GM23338 (cell line): ENCODE results near the gene CNST.

Experiments
- CTCF ChIP-seq, 2 experiments: fragments of 200-600 bp in 1 of 2; sonication (generic) in 1 of 2; conservative IDR thresholded peaks; 2 replicates each; pipeline versions ENCODE4 v1.5.1 to v1.6.1; 2016 to 2017; ENCODE audit warnings: antibody characterized with exemption in 2 of 2, low read depth in 2 of 2, mild to moderate bottlenecking in 2 of 2, moderate library complexity in 1 of 2
- EZH2 ChIP-seq: fragments of 200-600 bp; sonication (generic); IDR thresholded peaks from one replicate; pipeline ENCODE4 v1.8.0; 2017; ENCODE audit warnings: antibody characterized with exemption, mild to moderate bottlenecking, low read depth; ENCODE audit not compliant: unreplicated experiment
- POLR2AphosphoS5 ChIP-seq: IDR thresholded peaks from 2 replicates; pipeline ENCODE4 v1.6.1; 2016; ENCODE audit warnings: antibody characterized with exemption, low read depth

DNA sequence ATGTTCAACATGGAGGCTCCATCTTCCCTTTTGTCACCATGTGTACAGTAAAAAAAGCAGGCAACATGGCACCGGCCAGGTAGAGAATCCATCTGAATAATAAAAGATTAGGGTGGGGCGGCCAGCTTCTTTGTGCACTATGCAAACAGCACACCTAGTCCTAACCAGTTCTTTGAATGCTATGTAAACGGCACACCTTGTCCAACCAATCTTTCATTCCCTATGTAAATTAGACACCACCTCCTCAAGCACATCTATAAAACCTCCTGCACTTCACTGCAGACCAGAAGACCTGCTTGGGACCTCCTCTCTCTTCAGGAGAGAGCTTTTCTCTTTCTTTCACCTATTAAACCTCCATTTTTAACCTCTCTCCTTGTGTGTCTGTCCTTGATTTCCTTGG lies 28.4 kb upstream of the CNST start:
- TF ChIP-seq CTCF (conservative IDR thresholded peaks at IDR 0.05; ENCODE audit: low read depth in 2 of 2) (no peak), POLR2AphosphoS5 (no peak), EZH2 (no peak)
